Measurements from ENCODE around the gene VTA1.

The VTA1 gene

GRCh38 chr6:142173980-142174379 lies 26.9 kb downstream of the VTA1 start:
- TF ChIP-seq CTCF (IDR thresholded peaks at IDR 0.05; ENCODE audit: borderline replicate concordance, extremely low read depth, low read length, poor library complexity, severe bottlenecking) (no peak), EZH2 (IDR thresholded peaks at IDR 0.05; ENCODE audit: borderline replicate concordance, low read depth, low read length, severe bottlenecking) (no peak)
- Histone ChIP-seq H3K9ac (ENCODE audit: low read depth, low read length) (no peak overlapping the region), H3K4me2 (ENCODE audit: insufficient read depth, low read length) (no peak overlapping the region), H3K4me3 (ENCODE audit: low read depth in 1 of 2, low read length in 2 of 2) (no peak overlapping the region), H3K79me2 (ENCODE audit: insufficient read depth, low read length) (no peaks in the 10 kb centered on the region), H3K4me1 (ENCODE audit: insufficient read depth, low read length) (no peaks in the 10 kb centered on the region), H3K36me3 (ENCODE audit: insufficient read depth, low read length) (peaks cover 73% of the 10 kb centered on the region), H3K9me3 (ENCODE audit: insufficient read depth, low read length, severe bottlenecking) (peaks cover 9% of the 10 kb centered on the region), H4K20me1 (ENCODE audit: insufficient read depth, low read length) (no peaks in the 10 kb centered on the region), H3K27me3 (ENCODE audit: insufficient read depth, low read length, poor library complexity) (no peaks in the 10 kb centered on the region), H3K27ac (ENCODE audit: low read length) (no peak overlapping the region), H2AFZ (ENCODE audit: low read depth, low read length) (no peak overlapping the region)
- DNase-seq (no peak), ATAC-seq (ENCODE audit: insufficient read depth, low read depth) (no peak)

- H3K9me3 ChIP-seq (ENCODE audit: insufficient read depth, low read length, severe bottlenecking): peaks cover 9% of the 10 kb centered on the region
- DNase-seq (no peak), ATAC-seq (ENCODE audit: insufficient read depth, low read depth) (no peak)
- H3K27me3 ChIP-seq (ENCODE audit: insufficient read depth, low read length, poor library complexity): no peaks in the 10 kb centered on the region
- no peak overlapping the region for H3K4me2 ChIP-seq (ENCODE audit: insufficient read depth, low read length)
- H4K20me1 ChIP-seq (ENCODE audit: insufficient read depth, low read length): no peaks in the 10 kb centered on the region
- no peak overlapping the region for H2AFZ ChIP-seq (ENCODE audit: low read depth, low read length)
- H3K36me3 ChIP-seq (ENCODE audit: insufficient read depth, low read length): peaks cover 70% of the 10 kb centered on the region
- no peak overlapping the region for H3K9ac ChIP-seq (ENCODE audit: low read depth, low read length)
- H3K27ac ChIP-seq (ENCODE audit: low read length): no peak overlapping the region
- no peak for TF ChIP-seq EZH2 (IDR thresholded peaks at IDR 0.05; ENCODE audit: borderline replicate concordance, low read depth, low read length, severe bottlenecking)
- no peak for TF ChIP-seq CTCF (IDR thresholded peaks at IDR 0.05; ENCODE audit: borderline replicate concordance, extremely low read depth, low read length, poor library complexity, severe bottlenecking)
- no peak overlapping the region for H3K4me3 ChIP-seq (ENCODE audit: low read depth in 1 of 2, low read length in 2 of 2)
- no peaks in the 10 kb centered on the region for H3K79me2 ChIP-seq (ENCODE audit: insufficient read depth, low read length)
- no peaks in the 10 kb centered on the region for H3K4me1 ChIP-seq (ENCODE audit: insufficient read depth, low read length)
Observed at GRCh38 chr6:142174703-142175102, 27.6 kb downstream of the VTA1 start.

- Histone ChIP-seq H2AFZ (ENCODE audit: low read depth, low read length) (no peak overlapping the region), H3K27ac (ENCODE audit: low read length) (no peak overlapping the region), H3K36me3 (ENCODE audit: insufficient read depth, low read length) (peaks cover 46% of the 10 kb centered on the region), H3K79me2 (ENCODE audit: insufficient read depth, low read length) (no peaks in the 10 kb centered on the region), H3K9me3 (ENCODE audit: insufficient read depth, low read length, severe bottlenecking) (peaks cover 9% of the 10 kb centered on the region), H4K20me1 (ENCODE audit: insufficient read depth, low read length) (no peaks in the 10 kb centered on the region), H3K4me3 (ENCODE audit: low read depth in 1 of 2, low read length in 2 of 2) (no peak overlapping the region), H3K27me3 (ENCODE audit: insufficient read depth, low read length, poor library complexity) (no peaks in the 10 kb centered on the region), H3K9ac (ENCODE audit: low read depth, low read length) (no peak overlapping the region), H3K4me1 (ENCODE audit: insufficient read depth, low read length) (no peaks in the 10 kb centered on the region), H3K4me2 (ENCODE audit: insufficient read depth, low read length) (no peak overlapping the region)
- DNase-seq (no peak), ATAC-seq (ENCODE audit: insufficient read depth, low read depth) (no peak)
- TF ChIP-seq EZH2 (IDR thresholded peaks at IDR 0.05; ENCODE audit: borderline replicate concordance, low read depth, low read length, severe bottlenecking) (no peak), CTCF (IDR thresholded peaks at IDR 0.05; ENCODE audit: borderline replicate concordance, extremely low read depth, low read length, poor library complexity, severe bottlenecking) (no peak)
Observed at GRCh38 chr6:142178129-142178528, 31.1 kb downstream of the VTA1 start.

GRCh38 chr6:142182004-142182403 lies 34.9 kb downstream of the VTA1 start:
- Histone ChIP-seq H3K9me3 (ENCODE audit: insufficient read depth, low read length, severe bottlenecking) (peaks cover 9% of the 10 kb centered on the region), H3K79me2 (ENCODE audit: insufficient read depth, low read length) (no peaks in the 10 kb centered on the region), H3K4me3 (ENCODE audit: low read depth in 1 of 2, low read length in 2 of 2) (no peak overlapping the region), H3K4me1 (ENCODE audit: insufficient read depth, low read length) (no peaks in the 10 kb centered on the region), H3K27ac (ENCODE audit: low read length) (no peak overlapping the region), H2AFZ (ENCODE audit: low read depth, low read length) (no peak overlapping the region), H3K4me2 (ENCODE audit: insufficient read depth, low read length) (no peak overlapping the region), H3K36me3 (ENCODE audit: insufficient read depth, low read length) (peaks cover 16% of the 10 kb centered on the region; the same call in 1 of the 2 replicates), H4K20me1 (ENCODE audit: insufficient read depth, low read length) (no peaks in the 10 kb centered on the region), H3K27me3 (ENCODE audit: insufficient read depth, low read length, poor library complexity) (no peaks in the 10 kb centered on the region), H3K9ac (ENCODE audit: low read depth, low read length) (no peak overlapping the region)
- DNase-seq (no peak), ATAC-seq (ENCODE audit: insufficient read depth, low read depth) (no peak)
- TF ChIP-seq CTCF (IDR thresholded peaks at IDR 0.05; ENCODE audit: borderline replicate concordance, extremely low read depth, low read length, poor library complexity, severe bottlenecking) (no peak), EZH2 (IDR thresholded peaks at IDR 0.05; ENCODE audit: borderline replicate concordance, low read depth, low read length, severe bottlenecking) (no peak)
